HUES48 (cell line): ENCODE measurements around the gene AMTN.
"Not testable (repeated sequence)": the region's sequence is repeated elsewhere in the genome, so short reads cannot be mapped to it uniquely, and the experiment has no call there.

Source experiments
- H3K27ac ChIP-seq: one replicate; pipeline ENCODE4 v1.7.0; 2013; ENCODE audit warnings: low read depth, low read length, inconsistent platforms
- H3K27me3 ChIP-seq: 2 replicates; pipeline ENCODE4 v1.6.1; 2013; ENCODE audit warnings: mild to moderate bottlenecking, low read length; ENCODE audit not compliant: control insufficient read depth, insufficient read depth
- H3K36me3 ChIP-seq: 2 replicates; pipeline ENCODE4 v1.6.1; 2013; ENCODE audit warnings: low read length; ENCODE audit not compliant: control insufficient read depth, insufficient read depth
- H3K4me1 ChIP-seq: 2 replicates; pipeline ENCODE4 v1.6.1; 2013; ENCODE audit warnings: mild to moderate bottlenecking, low read length; ENCODE audit not compliant: control insufficient read depth, insufficient read depth
- H3K4me3 ChIP-seq: 2 replicates; pipeline ENCODE4 v1.5.1; 2013; ENCODE audit warnings: mild to moderate bottlenecking, low read depth, low read length
- H3K9ac ChIP-seq: 2 replicates; pipeline ENCODE4 v1.6.1; 2013; ENCODE audit warnings: mild to moderate bottlenecking, low read depth, low read length, moderate library complexity
- H3K9me3 ChIP-seq: 2 replicates; pipeline ENCODE4 v1.6.1; 2013; ENCODE audit warnings: low read length; ENCODE audit not compliant: control insufficient read depth, insufficient read depth

AMTN gene

GRCh38 chr4:70518716-70519115 is 347 bp downstream of the AMTN start:
- no peaks in the 10 kb centered on the region for H3K9me3 ChIP-seq
- no peaks in the 10 kb centered on the region for H3K4me1 ChIP-seq
- no peaks in the 10 kb centered on the region for H3K36me3 ChIP-seq
- no peak overlapping the region for H3K27ac ChIP-seq
- H3K9ac ChIP-seq = no peak overlapping the region
- H3K4me3 ChIP-seq = no peak overlapping the region
- no peaks in the 10 kb centered on the region for H3K27me3 ChIP-seq

- Histone ChIP-seq H3K27me3 (no peaks in the 10 kb centered on the region), H3K4me1 (no peaks in the 10 kb centered on the region), H3K9ac (no peak overlapping the region), H3K9me3 (no peaks in the 10 kb centered on the region), H3K27ac (no peak overlapping the region), H3K4me3 (no peak overlapping the region), H3K36me3 (no peaks in the 10 kb centered on the region)
These were observed 4.3 kb downstream of the AMTN start for GRCh38 chr4:70522626-70523025.

GRCh38 chr4:70530997-70531396 is 12.6 kb downstream of the AMTN start:
- Histone ChIP-seq H3K27ac (no peak overlapping the region), H3K36me3 (no peaks in the 10 kb centered on the region), H3K9me3 (no peaks in the 10 kb centered on the region), H3K4me1 (no peaks in the 10 kb centered on the region), H3K27me3 (no peaks in the 10 kb centered on the region), H3K9ac (no peak overlapping the region), H3K4me3 (no peak overlapping the region)

GRCh38 chr4:70531981-70532380 is 13.6 kb downstream of the AMTN start:
- no peak overlapping the region for H3K4me3 ChIP-seq
- no peaks in the 10 kb centered on the region for H3K36me3 ChIP-seq
- H3K4me1 ChIP-seq = no peaks in the 10 kb centered on the region
- no peaks in the 10 kb centered on the region for H3K9me3 ChIP-seq
- H3K9ac ChIP-seq = no peak overlapping the region
- no peak overlapping the region for H3K27ac ChIP-seq
- no peaks in the 10 kb centered on the region for H3K27me3 ChIP-seq

GRCh38 chr4:70533211-70533610 is 14.8 kb downstream of the AMTN start:
- no peak overlapping the region for H3K4me3 ChIP-seq
- no peak overlapping the region for H3K9ac ChIP-seq
- no peak overlapping the region for H3K27ac ChIP-seq
- no peaks in the 10 kb centered on the region for H3K36me3 ChIP-seq
- H3K27me3 ChIP-seq = no peaks in the 10 kb centered on the region
- H3K9me3 ChIP-seq = no peaks in the 10 kb centered on the region
- no peaks in the 10 kb centered on the region for H3K4me1 ChIP-seq

- no peaks in the 10 kb centered on the region for H3K4me1 ChIP-seq
- H3K27ac ChIP-seq = no peak overlapping the region
- H3K27me3 ChIP-seq = no peaks in the 10 kb centered on the region
- no peaks in the 10 kb centered on the region for H3K36me3 ChIP-seq
- H3K4me3 ChIP-seq = no peak overlapping the region
- no peaks in the 10 kb centered on the region for H3K9me3 ChIP-seq
- H3K9ac ChIP-seq = no peak overlapping the region
These were observed 15.4 kb downstream of the AMTN start for GRCh38 chr4:70533791-70534190.

- H3K27me3 ChIP-seq, H3K4me3 ChIP-seq, H3K9me3 ChIP-seq, H3K27ac ChIP-seq, H3K4me1 ChIP-seq, H3K9ac ChIP-seq, H3K36me3 ChIP-seq: not testable (repeated sequence)
These were observed 16.5 kb downstream of the AMTN start for GRCh38 chr4:70534886-70535285.

- Histone ChIP-seq H3K27ac (no peak overlapping the region), H3K9me3 (no peaks in the 10 kb centered on the region), H3K4me3 (no peak overlapping the region), H3K27me3 (no peaks in the 10 kb centered on the region), H3K36me3 (no peaks in the 10 kb centered on the region), H3K4me1 (no peaks in the 10 kb centered on the region), H3K9ac (no peak overlapping the region)
These were observed 20.5 kb downstream of the AMTN start for GRCh38 chr4:70538869-70539268.

GRCh38 chr4:70544279-70544868 is 26.0 kb downstream of the AMTN start:
- H3K9ac ChIP-seq = no peak overlapping the region
- H3K27ac ChIP-seq = no peak overlapping the region
- H3K9me3 ChIP-seq = no peaks in the 10 kb centered on the region
- H3K4me1 ChIP-seq = no peaks in the 10 kb centered on the region
- H3K36me3 ChIP-seq = no peaks in the 10 kb centered on the region
- H3K4me3 ChIP-seq = no peak overlapping the region
- H3K27me3 ChIP-seq = no peaks in the 10 kb centered on the region

GRCh38 chr4:70556856-70557255 is 38.5 kb downstream of the AMTN start:
- Histone ChIP-seq H3K27me3 (no peaks in the 10 kb centered on the region), H3K9ac (no peak overlapping the region), H3K4me1 (no peaks in the 10 kb centered on the region), H3K27ac (no peak overlapping the region), H3K9me3 (no peaks in the 10 kb centered on the region), H3K36me3 (no peaks in the 10 kb centered on the region), H3K4me3 (no peak overlapping the region)

GRCh38 chr4:70559211-70559830 is 41.0 kb downstream of the AMTN start:
- no peak overlapping the region for H3K9ac ChIP-seq
- no peaks in the 10 kb centered on the region for H3K9me3 ChIP-seq
- no peaks in the 10 kb centered on the region for H3K27me3 ChIP-seq
- no peaks in the 10 kb centered on the region for H3K36me3 ChIP-seq
- peaks cover 3% of the 10 kb centered on the region; the same call in 1 of the 2 replicates for H3K4me1 ChIP-seq
- H3K4me3 ChIP-seq = no peak overlapping the region
- H3K27ac ChIP-seq = no peak overlapping the region
